GM18502 (cell line): Measurements from ENCODE around the gene NUDT22.

ENCODE experiments used
- ATAC-seq: cut with Tn5 transposase; IDR thresholded peaks from one replicate; pipeline ENCODE4 v1.9.1; 2021; ENCODE audit warnings: mild to moderate bottlenecking; ENCODE audit not compliant: unreplicated experiment, poor library complexity

The NUDT22 gene, protein sequence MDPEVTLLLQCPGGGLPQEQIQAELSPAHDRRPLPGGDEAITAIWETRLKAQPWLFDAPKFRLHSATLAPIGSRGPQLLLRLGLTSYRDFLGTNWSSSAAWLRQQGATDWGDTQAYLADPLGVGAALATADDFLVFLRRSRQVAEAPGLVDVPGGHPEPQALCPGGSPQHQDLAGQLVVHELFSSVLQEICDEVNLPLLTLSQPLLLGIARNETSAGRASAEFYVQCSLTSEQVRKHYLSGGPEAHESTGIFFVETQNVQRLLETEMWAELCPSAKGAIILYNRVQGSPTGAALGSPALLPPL

DNA sequence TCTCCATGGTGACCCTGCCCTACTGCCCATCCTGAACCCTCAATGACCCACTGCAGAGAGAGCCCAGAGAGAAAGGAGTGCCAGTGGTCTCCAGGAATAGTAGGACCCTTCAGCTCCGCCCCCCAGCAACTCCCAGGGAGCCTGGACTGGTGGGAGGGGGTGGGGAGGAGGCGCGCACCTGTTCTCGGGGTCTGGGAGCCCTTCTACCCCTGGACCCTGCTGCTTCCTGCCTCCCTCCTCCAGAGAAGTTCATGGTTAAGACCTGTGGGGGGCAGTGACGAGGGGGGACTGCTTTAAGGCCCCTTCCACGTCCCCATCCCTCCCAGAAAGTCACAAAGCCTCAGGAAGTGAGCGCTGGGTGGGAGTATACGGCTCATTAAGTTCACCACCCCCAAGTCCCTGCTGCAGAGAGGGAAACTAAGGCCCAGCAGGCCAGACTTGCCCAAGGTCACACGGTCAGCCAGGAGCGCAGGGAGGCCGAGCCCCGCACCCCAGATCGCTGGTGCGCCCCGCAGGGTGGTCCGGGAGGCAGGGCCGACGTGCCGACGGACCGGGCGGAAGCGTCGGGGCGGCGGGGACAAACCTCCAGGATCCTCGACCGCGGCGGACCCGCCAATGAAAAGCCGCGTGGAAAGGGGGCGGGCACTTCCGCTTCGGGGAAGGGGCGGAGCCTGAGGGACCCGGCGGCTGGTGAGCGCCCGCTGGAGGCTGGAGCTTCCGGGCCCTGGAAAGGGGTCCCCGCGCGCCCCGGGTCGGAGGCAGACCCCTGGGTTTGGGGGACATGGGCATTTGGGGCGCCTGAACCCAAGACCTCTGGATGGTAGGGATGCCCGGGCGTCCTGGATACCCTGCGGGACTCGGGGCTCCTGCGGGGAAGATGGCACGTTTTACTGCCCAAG, at the start of gene NUDT22, which contains the start of gene TRPT1:
Gene NUDT22 (plus strand): TSS at position 667 of the 899 bp plus-strand sequence. CDS start 379 bp downstream, outside the sequence.
Gene TRPT1 (minus strand): TSS at position 579 of the 899 bp plus-strand sequence. CDS start 326 bp downstream, at position 253.
- peak; percentile 49 for ATAC-seq

DNA sequence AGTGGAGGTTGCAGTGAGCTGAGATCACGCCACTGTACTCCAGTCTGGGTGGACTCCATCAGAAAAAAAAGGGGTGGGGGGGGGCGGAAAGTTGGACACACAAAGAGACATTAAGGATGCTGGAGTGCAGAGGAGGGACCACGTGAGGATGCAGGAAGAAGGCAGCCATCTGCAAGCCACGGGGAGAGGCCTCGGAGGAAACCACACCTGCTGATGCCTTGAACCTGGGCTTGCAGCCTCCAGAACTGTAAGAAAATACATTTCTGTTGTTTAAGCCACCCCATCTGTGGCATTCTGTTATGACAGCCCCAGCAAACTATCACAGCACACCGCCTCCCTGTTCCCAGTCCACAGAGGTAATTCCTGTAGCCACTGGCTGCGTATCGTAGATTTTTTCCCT, 49.3 kb upstream of the NUDT22 start:
- no peak for ATAC-seq

DNA sequence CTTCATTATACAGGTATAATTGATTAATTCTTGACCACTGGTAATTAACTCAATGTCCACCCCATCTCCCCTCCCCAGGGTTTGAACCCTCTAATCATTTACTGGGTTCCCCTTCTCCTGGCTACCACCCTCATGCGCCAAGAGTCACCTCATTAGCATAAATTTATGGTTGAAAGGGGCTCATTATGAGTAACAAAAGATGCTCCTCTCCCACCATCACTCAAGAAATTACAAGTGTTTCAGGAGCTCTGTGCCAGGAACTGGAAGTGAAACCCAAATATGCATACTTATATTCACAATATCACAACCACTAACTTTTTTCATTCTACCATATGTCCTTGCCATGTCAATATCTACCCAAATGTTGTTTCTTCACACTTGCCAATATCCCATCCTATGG, 47.9 kb upstream of the NUDT22 start:
- no peak for ATAC-seq

DNA sequence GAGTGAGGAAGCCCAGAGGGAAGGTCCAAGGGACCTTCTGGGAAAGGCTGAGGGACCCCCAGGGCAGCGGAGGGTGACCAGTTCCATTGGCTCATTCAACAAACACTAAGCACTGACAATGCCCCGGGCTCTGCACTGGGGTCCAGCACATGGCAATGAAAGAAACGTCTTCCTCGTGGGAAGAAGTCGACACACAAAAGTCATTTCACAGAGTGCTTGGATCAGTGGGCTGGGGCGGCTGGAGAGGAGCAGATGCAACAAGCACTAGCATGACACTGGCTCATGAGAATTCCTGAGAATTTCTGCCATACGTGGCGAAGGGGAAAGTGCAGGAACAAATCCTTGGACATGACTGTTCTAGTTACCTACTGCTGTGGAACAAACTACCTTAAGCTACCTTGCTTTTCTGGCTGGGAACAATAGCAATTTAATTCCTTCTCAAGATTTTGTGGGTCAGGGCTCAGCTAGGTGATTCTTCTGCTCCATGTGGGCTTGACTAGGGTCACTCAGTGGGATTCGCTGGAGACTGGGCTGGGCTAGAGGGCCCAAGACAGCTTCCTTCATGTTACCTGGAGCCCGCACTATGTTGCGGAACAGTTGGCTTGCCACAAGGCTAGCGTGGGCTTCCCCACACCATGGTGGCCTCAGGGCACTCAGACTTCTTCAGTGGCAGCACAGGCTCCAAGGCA, 47.0 kb upstream of the NUDT22 start:
- no peak for ATAC-seq

DNA sequence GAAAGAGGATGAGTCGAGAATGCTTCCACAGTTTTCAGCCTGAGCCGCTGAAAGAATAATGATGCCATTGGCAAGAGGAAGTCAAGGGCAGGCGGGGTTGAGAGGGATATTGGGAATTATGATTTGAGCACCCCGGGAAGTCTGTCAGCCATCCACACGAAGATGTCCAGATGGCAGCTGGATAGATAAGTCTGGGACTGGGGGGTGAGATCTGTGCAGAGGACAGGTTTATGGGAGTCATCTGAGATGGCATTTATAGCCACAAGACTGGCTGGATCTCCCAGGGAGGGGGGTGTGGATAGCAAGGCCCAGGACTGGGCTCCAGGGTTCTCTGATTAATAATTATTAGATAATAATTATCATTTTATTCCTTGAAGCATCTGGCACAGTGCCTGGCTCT, 45.2 kb upstream of the NUDT22 start:
- no peak for ATAC-seq

DNA sequence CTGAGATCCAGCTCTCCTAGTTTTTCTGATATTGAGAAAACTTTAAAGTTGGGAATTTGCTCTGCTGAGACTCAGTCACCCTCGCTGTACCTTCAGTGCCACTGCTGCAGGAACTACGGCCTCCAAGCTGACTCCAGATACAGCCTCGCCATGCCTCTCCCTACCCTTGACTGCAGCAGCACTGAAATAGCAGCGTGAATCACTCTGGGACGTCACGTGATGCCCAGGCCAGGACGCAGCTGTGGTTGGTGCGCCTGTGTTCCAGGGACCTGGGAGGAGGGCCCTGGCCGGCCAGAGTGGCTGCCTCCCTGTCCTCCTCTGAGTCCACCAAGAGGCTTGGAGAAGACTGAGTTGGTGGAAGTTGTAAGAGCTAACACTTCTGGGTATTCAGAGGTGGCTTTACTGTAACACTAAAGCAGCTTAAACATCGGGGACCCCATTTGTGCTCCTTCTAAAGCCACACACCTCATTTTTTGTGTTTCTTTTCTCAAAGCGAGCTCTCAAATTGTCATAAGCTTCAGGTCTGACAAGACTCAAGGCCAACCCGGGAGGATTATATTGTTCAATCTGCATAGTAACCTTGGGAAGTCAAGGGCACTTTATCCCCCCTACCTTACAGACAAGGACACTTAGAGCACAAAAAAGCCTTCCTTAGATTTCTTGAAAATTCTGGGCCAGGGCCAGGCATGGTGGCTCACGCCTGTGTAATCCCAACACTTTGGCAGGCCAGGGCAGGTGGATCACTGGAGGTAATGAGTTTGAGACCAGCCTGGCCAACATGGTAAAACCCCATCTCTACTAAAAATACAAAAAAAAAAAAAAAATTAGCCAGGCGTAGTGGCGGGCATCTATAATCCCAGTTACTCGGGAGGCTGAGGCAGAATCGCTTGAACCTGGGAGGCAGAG, 44.3 kb upstream of the NUDT22 start:
- no peak for ATAC-seq

DNA sequence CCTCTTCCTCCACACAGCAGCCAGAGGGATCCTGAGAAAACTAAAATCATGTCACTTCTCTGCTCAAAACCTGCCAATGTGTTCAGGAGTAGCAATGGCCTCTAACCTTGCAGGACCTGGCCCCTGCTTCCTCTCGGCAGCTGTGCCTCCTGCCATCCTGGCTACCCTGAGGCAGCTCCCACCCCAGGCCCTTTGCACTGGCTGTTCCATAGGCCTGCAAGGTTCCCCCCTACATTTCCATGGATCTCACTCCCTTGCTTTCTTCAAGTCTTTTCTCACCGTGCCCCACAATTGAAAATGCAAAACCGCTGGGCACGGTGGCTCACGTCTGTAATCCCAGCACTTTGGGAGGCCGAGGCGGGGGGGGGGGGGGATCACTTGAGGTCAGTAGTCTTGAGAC, 42.2 kb upstream of the NUDT22 start:
- no peak for ATAC-seq

DNA sequence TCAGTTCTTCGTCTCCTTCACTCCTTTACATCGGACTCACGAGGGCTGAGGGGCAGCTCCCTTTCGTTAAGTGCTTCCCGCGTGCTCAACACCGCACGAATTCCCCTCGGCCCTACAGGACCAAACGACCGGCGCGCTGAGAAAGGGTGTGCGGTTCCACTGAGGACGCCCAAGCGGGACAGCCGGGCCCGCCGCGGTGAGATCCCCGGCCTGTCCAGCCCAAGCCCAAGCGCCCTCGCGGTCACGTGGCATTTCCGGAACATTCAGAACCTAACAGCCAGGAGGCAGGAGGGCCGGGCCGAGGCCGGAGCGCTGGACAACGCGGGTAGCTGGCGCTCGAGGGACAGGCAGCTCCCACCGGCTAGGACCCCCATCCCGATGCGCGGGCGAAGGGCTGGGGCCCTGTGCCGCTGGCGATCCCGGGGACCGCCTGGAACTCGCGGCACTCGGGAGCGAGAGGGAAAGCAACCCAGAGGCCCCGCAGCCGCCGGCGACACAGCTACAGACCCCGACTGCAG, 40.8 kb upstream of the NUDT22 start:
- peak; percentile 18 for ATAC-seq

DNA sequence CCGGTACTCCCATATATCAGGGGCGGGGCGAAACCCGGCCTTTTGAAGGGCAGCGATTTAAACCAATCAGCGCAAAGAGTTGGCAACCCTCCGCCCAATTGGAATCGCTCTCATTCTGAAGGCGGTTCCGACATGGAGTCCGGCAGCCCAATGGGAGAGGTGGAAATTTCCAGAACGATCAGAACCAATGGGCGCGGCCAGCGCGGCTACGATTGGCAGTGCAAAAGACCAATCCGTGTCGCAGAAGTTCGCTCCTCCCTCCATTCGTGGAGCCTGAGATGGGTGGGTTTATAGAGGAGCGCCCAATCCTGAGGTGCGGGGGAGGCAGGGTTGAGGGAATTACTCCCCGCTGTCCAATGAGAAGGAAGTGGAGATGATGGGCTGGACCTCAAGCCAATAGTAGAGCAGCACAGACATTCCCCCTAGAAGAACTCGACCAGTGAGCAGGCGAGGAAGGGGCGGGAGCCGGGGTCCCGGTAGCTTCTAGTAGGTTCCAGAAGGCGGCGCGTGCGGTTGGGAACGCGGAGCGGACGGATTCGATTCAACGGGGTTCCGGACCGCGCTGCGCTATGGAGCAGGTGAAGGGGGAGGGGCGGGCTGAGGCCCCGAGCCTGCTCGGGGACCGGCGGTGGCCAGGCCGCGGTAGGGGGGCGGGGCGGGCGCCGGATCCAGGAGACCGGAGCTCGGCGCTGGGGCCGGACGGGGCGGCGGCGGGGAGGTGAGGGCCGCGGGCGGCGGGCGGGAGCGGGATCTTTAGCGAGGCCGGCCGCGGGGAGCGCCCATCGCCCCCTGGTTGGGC, 40.2 kb upstream of the NUDT22 start, which contains the start of gene STIP1:
Gene STIP1 (plus strand): TSS at position 479 of the 799 bp plus-strand sequence. CDS start 91 bp downstream, at position 570.
- peak; percentile 85 for ATAC-seq

DNA sequence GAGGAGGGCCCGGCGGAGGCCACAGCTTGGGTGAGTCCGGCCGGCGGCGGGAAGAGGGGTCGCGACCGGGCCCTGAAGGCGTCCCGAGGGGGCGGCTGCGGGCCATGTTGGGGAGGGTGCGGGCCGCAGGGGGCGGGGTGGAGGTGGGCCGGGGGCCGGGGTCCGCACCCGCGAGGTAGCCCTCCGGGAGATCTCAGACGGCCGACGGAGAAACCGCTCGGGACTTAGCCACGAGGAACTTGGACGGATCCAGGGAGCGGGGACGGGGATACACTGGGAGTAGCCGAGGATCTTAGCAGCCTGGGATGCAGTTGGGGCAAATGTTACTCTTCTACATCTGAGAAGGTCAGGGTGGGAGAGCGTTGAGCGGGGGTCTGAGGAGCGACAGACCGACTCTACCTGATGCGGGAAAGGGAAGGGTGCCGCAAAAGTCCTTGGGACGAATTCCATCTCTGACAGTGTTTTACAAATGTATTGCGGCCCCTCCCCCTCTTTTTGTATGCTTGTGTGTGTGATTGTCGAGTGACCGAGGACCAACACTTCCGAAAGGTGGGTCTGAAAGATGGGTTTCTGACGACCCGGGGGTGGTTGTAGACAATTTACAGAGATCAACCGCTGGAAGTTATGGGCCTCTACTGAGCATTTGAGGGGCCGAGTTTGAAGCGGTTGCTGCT, 39.4 kb upstream of the NUDT22 start:
- ATAC-seq: peak; percentile 0

DNA sequence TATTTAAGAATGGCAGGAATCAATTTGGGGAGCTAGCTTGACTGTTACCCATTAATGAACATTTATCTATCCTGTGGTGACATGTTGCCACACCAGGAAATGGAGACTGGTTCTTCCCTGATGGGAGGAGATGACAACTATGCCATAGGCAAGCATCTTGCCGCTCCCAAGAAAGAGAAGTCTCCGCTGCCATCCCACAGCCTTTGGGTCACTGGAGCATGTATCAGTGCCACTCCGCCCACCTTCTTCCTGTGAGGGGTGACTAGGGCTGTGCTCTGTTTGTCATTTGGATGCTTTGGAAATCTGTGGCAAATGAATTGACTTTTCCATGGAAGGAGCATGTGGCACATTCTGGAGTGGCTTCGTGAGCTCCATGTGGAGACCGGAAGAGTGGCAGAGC, 33.6 kb upstream of the NUDT22 start:
- no peak for ATAC-seq

DNA sequence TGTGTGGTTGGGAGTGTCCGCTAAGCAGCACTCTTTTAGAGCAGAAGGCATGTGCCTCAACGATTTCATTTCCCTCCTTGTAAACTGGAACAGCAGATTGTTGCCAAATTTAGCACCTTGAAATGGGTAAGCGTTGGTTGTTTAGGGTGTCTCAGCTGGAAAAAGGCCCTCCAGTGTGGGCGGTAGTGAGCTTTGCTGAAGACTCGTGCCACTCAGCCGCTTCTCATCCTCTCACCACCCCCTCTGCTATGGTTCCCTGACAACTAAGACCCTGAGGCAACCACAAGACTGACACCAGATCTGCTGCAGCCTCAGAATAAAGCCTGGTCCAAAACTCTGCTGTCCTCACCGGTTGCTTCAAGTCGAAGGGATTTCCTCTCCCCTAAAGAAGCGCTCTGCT, 29.4 kb upstream of the NUDT22 start:
- no peak for ATAC-seq

DNA sequence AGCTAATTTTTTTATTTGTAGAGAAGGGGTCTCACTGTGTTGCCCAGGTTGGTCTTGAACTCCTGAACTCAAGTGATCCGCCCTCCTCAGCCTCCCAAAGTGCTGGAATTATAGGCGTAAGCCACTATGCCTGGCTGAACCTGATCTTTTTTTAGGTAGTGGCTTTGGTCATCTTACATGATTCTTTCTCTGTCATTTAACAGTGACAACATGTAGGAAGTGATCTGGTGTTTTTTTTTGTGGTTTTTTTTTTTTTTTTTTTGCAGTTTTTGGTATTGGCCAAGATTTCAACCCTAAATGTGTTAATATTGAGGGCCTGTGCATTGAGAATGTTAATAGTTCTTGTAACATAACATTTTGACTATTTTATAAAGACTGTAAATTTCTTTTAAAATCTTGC, 27.6 kb upstream of the NUDT22 start:
- no peak for ATAC-seq

DNA sequence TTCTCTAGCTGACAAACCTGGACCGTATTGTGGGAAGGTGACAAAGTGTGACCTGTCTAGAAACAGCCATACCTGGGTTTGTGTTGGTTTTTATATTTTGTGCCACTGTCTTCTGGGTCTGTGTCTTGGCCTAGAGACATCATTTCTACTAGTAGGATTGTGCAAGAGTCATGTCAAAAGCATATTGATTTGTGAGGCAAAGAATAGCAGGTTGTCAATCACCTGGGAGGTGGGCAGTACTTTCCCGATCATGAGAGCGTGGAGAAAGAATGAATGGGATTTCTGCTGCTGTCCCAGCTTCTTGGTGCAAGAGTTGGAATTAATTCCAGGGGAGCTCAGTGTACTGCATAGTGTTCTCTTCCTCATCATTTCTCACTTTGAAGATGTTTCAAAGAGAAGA, 24.5 kb upstream of the NUDT22 start:
- no peak for ATAC-seq

DNA sequence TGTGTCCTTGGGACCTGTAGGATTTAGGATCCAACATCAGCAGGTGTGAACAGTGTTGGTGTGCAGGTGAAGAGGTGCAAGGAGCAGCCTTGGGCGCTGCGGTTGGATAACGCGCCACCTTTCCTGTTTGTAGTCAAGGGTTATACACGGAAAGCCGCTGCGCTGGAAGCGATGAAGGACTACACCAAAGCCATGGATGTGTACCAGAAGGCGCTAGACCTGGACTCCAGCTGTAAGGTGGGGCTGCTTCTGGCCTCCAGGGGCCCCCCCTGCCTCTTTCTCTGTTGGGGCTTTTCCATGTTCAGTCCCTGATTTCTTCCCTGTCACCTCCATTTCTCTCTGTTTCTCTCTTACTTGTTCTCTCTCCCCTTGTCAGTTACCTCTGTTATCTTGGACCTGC, 23.1 kb upstream of the NUDT22 start:
- no peak for ATAC-seq

DNA sequence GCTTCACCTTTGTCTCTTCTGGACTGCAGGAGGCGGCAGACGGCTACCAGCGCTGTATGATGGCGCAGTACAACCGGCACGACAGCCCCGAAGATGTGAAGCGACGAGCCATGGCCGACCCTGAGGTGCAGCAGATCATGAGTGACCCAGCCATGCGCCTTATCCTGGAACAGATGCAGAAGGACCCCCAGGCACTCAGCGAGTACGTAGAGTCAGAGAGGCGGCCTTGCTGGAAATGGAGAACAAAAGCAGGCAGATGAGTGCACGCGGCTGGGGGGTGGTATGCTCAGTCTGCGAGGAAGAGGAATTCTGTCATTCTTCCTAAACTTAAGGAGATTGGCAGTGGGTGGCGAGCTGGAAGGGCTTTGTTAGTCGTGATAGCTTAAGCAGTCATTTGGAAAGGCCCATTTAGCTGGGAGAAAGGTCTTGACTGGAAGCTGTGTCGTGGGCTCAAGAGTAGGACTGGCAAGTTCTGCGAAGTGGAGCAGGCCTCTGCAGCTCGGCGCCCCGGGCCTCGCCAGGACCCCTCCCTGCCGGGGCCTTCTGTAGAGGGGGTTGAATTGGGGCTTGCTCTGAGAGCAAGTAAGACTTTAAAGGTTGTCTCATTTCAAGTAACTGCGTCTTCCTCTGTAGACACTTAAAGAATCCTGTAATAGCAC, 22.5 kb upstream of the NUDT22 start:
- no peak for ATAC-seq

DNA sequence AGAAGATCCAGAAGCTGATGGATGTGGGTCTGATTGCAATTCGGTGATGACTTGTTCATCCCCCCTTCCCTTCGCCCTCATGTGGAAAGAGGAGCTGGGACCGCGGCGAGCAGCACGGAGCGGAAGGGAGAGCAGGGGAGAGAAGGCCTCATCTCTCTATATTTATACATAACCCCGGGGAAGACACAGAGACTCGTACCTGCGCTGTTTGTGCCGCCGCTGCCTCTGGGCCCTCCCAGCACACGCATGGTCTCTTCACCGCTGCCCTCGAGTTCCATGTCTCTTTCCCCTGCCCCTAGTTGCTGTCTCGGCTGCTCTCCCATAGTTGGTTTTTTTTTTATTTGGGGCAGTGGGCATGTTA, 22.0 kb upstream of the NUDT22 start:
- ATAC-seq: no peak
